Karpas-422 (cell line): ENCODE results near the gene EMC6. TPM values are rescaled to one million over a fixed set of nuclear protein-coding genes. Genes with fewer than 3 reads are reported as not detected.

Experiments
- DNase-seq: peaks from one replicate; pipeline ENCODE4 v3.0.0-alpha.2; 2015
- H2AFZ ChIP-seq: fragments of 200-600 bp; sonication (generic); 2 replicates; pipeline ENCODE4 v1.6.1; 2014; ENCODE audit warnings: antibody characterized with exemption, low read length, mixed read lengths
- H3K27ac ChIP-seq: fragments of 200-600 bp; sonication (generic); 2 replicates; pipeline ENCODE4 v1.5.1; 2014; ENCODE audit warnings: mild to moderate bottlenecking, low read length, moderate library complexity
- H3K27me3 ChIP-seq: fragments of 200-600 bp; sonication (generic); 2 replicates; pipeline ENCODE4 v1.6.1; 2014; ENCODE audit warnings: low read length, mixed read lengths
- H3K36me3 ChIP-seq: fragments of 200-600 bp; sonication (generic); 2 replicates; pipeline ENCODE4 v1.6.1; 2014; ENCODE audit warnings: low read length, mixed read lengths; ENCODE audit not compliant: insufficient read depth
- H3K4me1 ChIP-seq: fragments of 200-600 bp; sonication (generic); 2 replicates; pipeline ENCODE4 v1.6.1; 2014; ENCODE audit warnings: mild to moderate bottlenecking, low read length, mixed read lengths
- H3K4me2 ChIP-seq: fragments of 200-600 bp; sonication (generic); 2 replicates; pipeline ENCODE4 v1.6.1; 2014; ENCODE audit warnings: low read length, low read depth, mild to moderate bottlenecking; ENCODE audit not compliant: poor library complexity, severe bottlenecking
- H3K4me3 ChIP-seq: fragments of 200-600 bp; sonication (generic); 2 replicates; pipeline ENCODE4 v1.5.1; 2014; ENCODE audit warnings: mild to moderate bottlenecking, antibody characterized with exemption, low read length, mixed read lengths
- H3K79me2 ChIP-seq: fragments of 200-600 bp; sonication (generic); 2 replicates; pipeline ENCODE4 v1.6.1; 2014; ENCODE audit warnings: mild to moderate bottlenecking, low read length, mixed read lengths
- H3K9ac ChIP-seq: fragments of 200-600 bp; sonication (generic); 2 replicates; pipeline ENCODE4 v1.6.0; 2014; ENCODE audit warnings: low read length
- H3K9me2 ChIP-seq: fragments of 200-600 bp; sonication (generic), shearing (Covaris generic); replicated peaks from 2 replicates; pipeline ENCODE4 v1.6.0; 2014; ENCODE audit warnings: mild to moderate bottlenecking, low read length, moderate library complexity; ENCODE audit not compliant: insufficient read depth
- H3K9me3 ChIP-seq: fragments of 300-700, 200-600 bp; sonication (generic); 2 replicates; pipeline ENCODE4 v1.6.1; 2014; ENCODE audit warnings: low read length, mixed read lengths
- H4K20me1 ChIP-seq: fragments of 200-600 bp; sonication (generic); 2 replicates; pipeline ENCODE4 v1.6.1; 2014; ENCODE audit warnings: mild to moderate bottlenecking, antibody characterized with exemption, low read length, low read depth; ENCODE audit not compliant: insufficient read depth
- total RNA-seq: library from RNA; depleted of rRNA; stranded (reverse); fragments of >200 nt; shearing (Covaris generic); gene quantifications from 2 replicates; pipeline ENCODE4 v1.2.3, GENCODE V29; 2014; ENCODE audit warnings: low replicate concordance

Gene EMC6
- total RNA-seq, 1 experiment from 2014 or later: 21.0 TPM

GRCh38 chr17:3691617-3692067 is 23.0 kb downstream of the EMC6 start:
- H3K9me2 ChIP-seq: no peaks in the 10 kb centered on the region
- peaks cover 73% of the 10 kb centered on the region for H3K4me1 ChIP-seq
- no peak overlapping the region; the same call in 1 of the 2 replicates for H3K27ac ChIP-seq
- H3K4me2 ChIP-seq: no peak overlapping the region
- peaks cover 13% of the 10 kb centered on the region for H4K20me1 ChIP-seq
- no peak overlapping the region for H3K4me3 ChIP-seq
- no peaks in the 10 kb centered on the region for H3K36me3 ChIP-seq
- H3K27me3 ChIP-seq: no peaks in the 10 kb centered on the region
- H2AFZ ChIP-seq: no peak overlapping the region
- peaks cover 30% of the 10 kb centered on the region for H3K79me2 ChIP-seq
- H3K9ac ChIP-seq: no peak overlapping the region
- peak; percentile 62 for DNase-seq
- H3K9me3 ChIP-seq: no peaks in the 10 kb centered on the region

- H3K9me2 ChIP-seq: no peaks in the 10 kb centered on the region
- DNase-seq: peak; percentile 65
- H3K4me3 ChIP-seq: no peak overlapping the region
- H3K9me3 ChIP-seq: no peaks in the 10 kb centered on the region
- peaks cover 30% of the 10 kb centered on the region for H3K79me2 ChIP-seq
- no peak overlapping the region for H2AFZ ChIP-seq
- no peak overlapping the region for H3K9ac ChIP-seq
- H3K27ac ChIP-seq: peak overlapping the region; percentile 85
- peaks cover 75% of the 10 kb centered on the region for H3K4me1 ChIP-seq
- peaks cover 13% of the 10 kb centered on the region for H4K20me1 ChIP-seq
- H3K27me3 ChIP-seq: no peaks in the 10 kb centered on the region
- peak overlapping the region; percentile 55 for H3K4me2 ChIP-seq
- no peaks in the 10 kb centered on the region for H3K36me3 ChIP-seq
Measured at GRCh38 chr17:3692346-3692745, 23.7 kb downstream of the EMC6 start.

- Histone ChIP-seq H3K9ac (no peak overlapping the region), H3K79me2 (peaks cover 30% of the 10 kb centered on the region), H3K36me3 (no peaks in the 10 kb centered on the region), H3K27ac (peak overlapping the region; percentile 85), H3K4me2 (peak overlapping the region; percentile 55), H4K20me1 (peaks cover 13% of the 10 kb centered on the region), H3K4me3 (no peak overlapping the region), H3K9me2 (no peaks in the 10 kb centered on the region), H3K9me3 (no peaks in the 10 kb centered on the region), H2AFZ (no peak overlapping the region), H3K4me1 (peaks cover 71% of the 10 kb centered on the region), H3K27me3 (no peaks in the 10 kb centered on the region)
- peak; percentile 50 for DNase-seq
Measured at GRCh38 chr17:3693141-3693540, 24.5 kb downstream of the EMC6 start.

GRCh38 chr17:3693829-3694231 is 25.2 kb downstream of the EMC6 start:
- Histone ChIP-seq H3K9ac (peak overlapping the region; percentile 85), H3K9me2 (no peaks in the 10 kb centered on the region), H3K27ac (peak overlapping the region; percentile 85), H2AFZ (no peak overlapping the region), H3K27me3 (no peaks in the 10 kb centered on the region), H3K4me3 (peak overlapping the region; percentile 79; the same call in 1 of the 2 replicates), H3K36me3 (no peaks in the 10 kb centered on the region), H3K4me2 (peak overlapping the region; percentile 86), H4K20me1 (peaks cover 13% of the 10 kb centered on the region), H3K79me2 (peaks cover 30% of the 10 kb centered on the region), H3K4me1 (peaks cover 64% of the 10 kb centered on the region), H3K9me3 (no peaks in the 10 kb centered on the region)
- peak; percentile 82 for DNase-seq

GRCh38 chr17:3695129-3695722 is 26.6 kb downstream of the EMC6 start:
- Histone ChIP-seq H3K36me3 (no peaks in the 10 kb centered on the region), H3K27me3 (no peaks in the 10 kb centered on the region), H3K9me2 (no peaks in the 10 kb centered on the region), H3K4me1 (peaks cover 50% of the 10 kb centered on the region), H3K79me2 (peaks cover 28% of the 10 kb centered on the region), H2AFZ (peak overlapping the region; percentile 21; the same call in 1 of the 2 replicates), H3K4me3 (peak overlapping the region; percentile 79), H3K9me3 (no peaks in the 10 kb centered on the region), H3K4me2 (peak overlapping the region; percentile 86), H3K27ac (peak overlapping the region; percentile 85), H4K20me1 (peaks cover 10% of the 10 kb centered on the region), H3K9ac (peak overlapping the region; percentile 85)
- DNase-seq: peak; percentile 61

- Histone ChIP-seq H3K4me2 (peak within 1 kb of the TSS; percentile 86), H3K9ac (peak within 1 kb of the TSS; percentile 85), H3K27me3 (no peaks in the 10 kb centered on the region), H4K20me1 (peaks cover 6% of the 10 kb centered on the region), H2AFZ (peak within 1 kb of the TSS; percentile 21; the same call in 1 of the 2 replicates), H3K9me3 (no peaks in the 10 kb centered on the region), H3K79me2 (peaks cover 28% of the 10 kb centered on the region), H3K9me2 (no peaks in the 10 kb centered on the region), H3K36me3 (no peaks in the 10 kb centered on the region), H3K27ac (peak within 1 kb of the TSS; percentile 85), H3K4me3 (peak within 1 kb of the TSS; percentile 79), H3K4me1 (peaks cover 44% of the 10 kb centered on the region)
- DNase-seq: peak; percentile 91
Measured at GRCh38 chr17:3695723-3696411, 27.3 kb downstream of the EMC6 start, which contains the start of gene P2RX5. Gene P2RX5 (minus strand): TSS chr17:3696155. CDS start chr17:3696005, 150 bp downstream.

- no peak overlapping the region for H3K27ac ChIP-seq
- DNase-seq: no peak
- no peak overlapping the region for H3K4me2 ChIP-seq
- H3K4me1 ChIP-seq: peaks cover 34% of the 10 kb centered on the region
- H3K9me2 ChIP-seq: no peaks in the 10 kb centered on the region
- H3K9ac ChIP-seq: no peak overlapping the region
- no peaks in the 10 kb centered on the region for H3K27me3 ChIP-seq
- no peaks in the 10 kb centered on the region; the same call in 1 of the 2 replicates for H4K20me1 ChIP-seq
- H3K79me2 ChIP-seq: peaks cover 18% of the 10 kb centered on the region
- H3K4me3 ChIP-seq: no peak overlapping the region
- no peaks in the 10 kb centered on the region for H3K9me3 ChIP-seq
- H3K36me3 ChIP-seq: no peaks in the 10 kb centered on the region
- no peak overlapping the region for H2AFZ ChIP-seq
Measured at GRCh38 chr17:3697103-3697476, 28.5 kb downstream of the EMC6 start.

GRCh38 chr17:3698139-3698538 is 29.5 kb downstream of the EMC6 start:
- Histone ChIP-seq H3K27ac (no peak overlapping the region), H3K4me3 (no peak overlapping the region), H2AFZ (no peak overlapping the region), H3K79me2 (peaks cover 10% of the 10 kb centered on the region), H3K9me2 (no peaks in the 10 kb centered on the region), H3K4me2 (no peak overlapping the region), H3K27me3 (no peaks in the 10 kb centered on the region), H3K9me3 (no peaks in the 10 kb centered on the region), H3K36me3 (no peaks in the 10 kb centered on the region), H3K9ac (no peak overlapping the region), H3K4me1 (peaks cover 25% of the 10 kb centered on the region), H4K20me1 (no peaks in the 10 kb centered on the region)
- DNase-seq: peak; percentile 57
